GM15510 (cell line): ENCODE data around the gene SH2D7.

Source experiments
- POLR2A ChIP-seq: IDR thresholded peaks from 3 replicates; pipeline ENCODE4 v1.6.1; 2011; ENCODE audit warnings: borderline replicate concordance; ENCODE audit not compliant: insufficient read length; ENCODE audit errors: extremely low read depth

Gene SH2D7

DNA sequence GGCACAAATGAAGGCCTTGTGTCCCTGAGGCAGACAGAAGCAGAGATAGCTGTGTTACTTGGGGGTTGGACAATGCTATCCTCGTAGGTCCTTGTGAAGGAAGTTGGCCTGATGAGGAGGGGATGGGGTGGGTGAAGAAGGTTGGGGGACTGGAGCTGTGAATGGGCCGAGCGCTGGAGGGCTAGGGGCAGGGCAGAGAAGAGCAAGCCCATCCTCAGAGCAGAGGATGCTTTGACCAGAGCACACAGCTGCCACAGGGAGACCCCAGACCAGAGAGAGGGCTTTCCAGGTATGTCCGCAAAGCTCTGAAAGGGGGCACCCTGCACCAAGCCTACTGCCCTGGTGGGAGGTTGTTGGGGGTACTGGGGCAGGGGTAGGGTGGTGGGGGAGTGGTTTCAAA is 9.2 kb upstream of the SH2D7 start:
- no peak for TF ChIP-seq POLR2A

DNA sequence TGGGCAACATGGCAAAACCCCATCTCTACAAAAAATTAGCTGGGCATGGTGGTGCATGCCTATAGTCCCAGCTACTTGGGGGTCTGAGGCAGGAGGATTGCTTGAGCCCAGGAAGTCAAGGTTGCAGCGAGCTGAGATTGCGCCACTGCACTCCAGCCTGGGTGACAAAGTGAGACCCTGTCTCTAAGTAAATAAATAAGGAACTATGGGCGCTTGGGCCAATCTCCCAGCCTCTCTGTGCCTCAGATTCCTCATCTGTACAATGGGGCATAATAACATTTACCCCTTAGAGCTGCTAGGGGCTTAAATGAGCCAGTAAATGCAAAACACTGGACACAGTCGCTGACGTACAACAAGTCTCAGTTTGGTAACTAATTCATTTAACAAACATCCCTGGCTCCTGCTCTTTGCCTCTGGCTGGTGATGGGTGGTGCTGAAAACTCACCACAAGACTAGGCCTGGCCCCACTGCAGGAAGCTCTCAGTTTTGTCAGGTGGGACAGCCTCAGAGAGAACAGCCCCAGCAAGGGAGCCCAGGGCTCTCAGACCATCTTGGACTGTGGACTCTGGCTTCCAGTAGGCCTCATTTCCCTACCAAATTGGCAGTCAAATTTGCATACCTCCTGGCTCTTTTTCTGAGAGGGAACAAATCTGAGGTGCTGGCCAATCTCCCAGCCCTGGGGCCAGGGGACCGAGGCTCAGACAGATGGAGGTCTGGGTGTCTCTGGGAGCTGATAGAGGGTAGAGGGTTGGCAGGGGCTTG is 8.5 kb upstream of the SH2D7 start:
- TF ChIP-seq POLR2A: no peak

DNA sequence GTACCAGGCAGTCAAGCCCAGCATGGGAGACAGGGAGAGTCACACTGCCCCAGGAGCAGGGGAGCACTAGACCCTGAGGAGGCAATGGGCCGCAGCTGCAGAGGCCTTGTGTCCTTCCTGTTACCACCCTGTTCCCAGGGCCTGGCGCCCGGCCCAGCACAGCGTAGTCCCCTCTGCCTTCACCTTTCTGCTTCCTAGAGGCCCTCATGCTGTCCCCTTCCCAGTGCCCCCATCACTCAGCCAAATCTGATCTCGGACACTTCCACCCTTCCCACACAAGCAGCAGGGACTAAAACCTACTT is 8.0 kb upstream of the SH2D7 start:
- TF ChIP-seq POLR2A: no peak

DNA sequence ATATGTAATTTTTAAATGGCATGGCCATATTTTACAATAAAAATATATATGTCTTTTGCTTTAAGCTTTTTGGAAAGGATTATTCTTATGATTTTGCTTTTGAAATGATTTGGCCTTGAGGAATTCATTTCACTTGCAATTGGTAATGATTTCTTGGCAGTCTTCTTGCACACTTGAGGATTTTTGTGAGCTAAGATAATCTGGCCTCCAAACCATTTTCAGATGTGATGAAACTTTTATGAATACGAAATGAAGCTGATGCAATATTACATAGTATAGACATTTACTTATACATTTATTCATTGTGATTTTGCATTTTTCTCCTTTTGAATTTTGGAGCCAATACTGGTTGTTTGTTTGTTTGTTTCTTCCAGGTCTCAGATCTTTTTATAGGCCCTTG is 6.4 kb upstream of the SH2D7 start:
- TF ChIP-seq POLR2A: no peak

DNA sequence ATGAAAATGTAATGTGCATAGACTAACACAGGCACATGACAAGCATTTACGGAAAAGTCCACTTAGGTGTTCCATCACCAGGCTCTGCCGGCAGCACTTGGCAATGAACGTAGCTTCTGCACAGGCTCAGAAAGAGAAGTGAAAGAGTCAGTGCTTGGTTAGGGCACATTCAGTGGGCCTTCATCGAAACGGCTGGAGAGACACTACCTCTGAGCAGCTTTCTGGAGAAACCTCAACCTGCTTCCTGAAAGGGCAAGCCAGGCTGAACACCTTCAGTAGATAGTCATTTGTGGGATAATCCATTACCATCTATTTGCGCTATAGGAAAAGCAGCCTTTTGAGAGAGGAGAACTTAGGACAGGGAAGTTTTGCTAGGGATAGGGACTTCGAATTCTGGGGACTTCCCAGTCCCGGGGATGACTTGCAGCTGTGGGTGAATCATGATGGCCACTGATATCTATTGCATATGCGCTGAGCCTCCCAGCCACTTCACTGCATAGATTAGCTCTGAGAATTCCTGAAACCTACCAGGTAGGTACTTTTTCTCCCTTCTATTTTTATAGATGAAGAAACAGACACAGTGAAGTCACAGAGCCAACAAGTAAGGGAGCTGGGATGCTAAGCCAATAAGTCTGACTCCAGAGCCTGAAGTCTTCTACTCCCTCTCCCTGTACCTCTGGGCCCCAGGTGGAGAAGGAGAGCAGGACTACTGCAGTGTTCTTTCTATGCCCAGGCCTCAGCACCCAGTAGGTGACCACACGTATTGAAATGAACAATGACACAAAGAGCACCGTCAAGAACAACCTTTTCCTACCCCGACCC is 4.2 kb upstream of the SH2D7 start:
- TF ChIP-seq POLR2A: no peak

DNA sequence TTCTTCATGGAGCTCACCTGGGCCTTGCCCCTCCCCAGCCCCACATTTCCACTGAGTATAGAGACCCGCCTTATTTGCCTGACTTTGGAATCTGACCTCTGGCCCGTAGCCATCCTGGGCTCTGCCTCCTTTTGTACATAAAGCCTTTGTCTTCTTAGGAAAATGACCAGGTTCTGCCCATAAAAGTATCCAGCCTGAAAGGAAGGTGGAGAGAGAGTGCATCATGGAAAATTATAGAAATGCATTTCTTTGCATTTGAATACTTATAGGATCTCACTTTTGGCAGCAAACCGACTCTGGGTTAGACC is 3.6 kb upstream of the SH2D7 start:
- TF ChIP-seq POLR2A: no peak

DNA sequence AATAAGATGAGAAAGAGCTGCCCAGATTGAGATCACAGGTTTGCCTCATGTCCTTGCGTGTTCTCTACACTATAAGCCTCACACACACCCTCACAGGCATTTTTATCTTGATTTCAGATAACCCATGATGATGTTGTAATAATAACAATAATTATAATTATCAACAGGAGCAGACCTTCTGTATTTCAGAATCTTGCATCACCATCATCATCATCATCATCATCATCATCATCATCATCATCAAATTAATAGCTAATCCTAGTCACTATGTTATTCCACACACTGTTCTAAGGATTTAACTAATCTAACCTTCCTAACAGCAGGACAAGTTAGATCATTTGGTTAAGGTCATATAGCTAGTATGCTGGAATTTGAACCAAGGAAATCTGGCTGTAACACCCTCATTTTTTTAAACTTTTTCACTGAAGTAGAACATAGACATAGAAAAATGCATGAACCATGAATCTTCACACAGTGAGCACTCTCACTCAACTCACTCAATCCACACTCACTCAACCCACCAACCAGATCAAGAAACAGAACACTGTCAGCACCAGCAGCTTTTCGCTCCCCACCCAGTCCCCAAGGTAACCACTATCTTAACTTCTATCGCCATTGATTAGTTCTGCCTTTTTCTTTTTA is 1.8 kb upstream of the SH2D7 start:
- no peak for TF ChIP-seq POLR2A

DNA sequence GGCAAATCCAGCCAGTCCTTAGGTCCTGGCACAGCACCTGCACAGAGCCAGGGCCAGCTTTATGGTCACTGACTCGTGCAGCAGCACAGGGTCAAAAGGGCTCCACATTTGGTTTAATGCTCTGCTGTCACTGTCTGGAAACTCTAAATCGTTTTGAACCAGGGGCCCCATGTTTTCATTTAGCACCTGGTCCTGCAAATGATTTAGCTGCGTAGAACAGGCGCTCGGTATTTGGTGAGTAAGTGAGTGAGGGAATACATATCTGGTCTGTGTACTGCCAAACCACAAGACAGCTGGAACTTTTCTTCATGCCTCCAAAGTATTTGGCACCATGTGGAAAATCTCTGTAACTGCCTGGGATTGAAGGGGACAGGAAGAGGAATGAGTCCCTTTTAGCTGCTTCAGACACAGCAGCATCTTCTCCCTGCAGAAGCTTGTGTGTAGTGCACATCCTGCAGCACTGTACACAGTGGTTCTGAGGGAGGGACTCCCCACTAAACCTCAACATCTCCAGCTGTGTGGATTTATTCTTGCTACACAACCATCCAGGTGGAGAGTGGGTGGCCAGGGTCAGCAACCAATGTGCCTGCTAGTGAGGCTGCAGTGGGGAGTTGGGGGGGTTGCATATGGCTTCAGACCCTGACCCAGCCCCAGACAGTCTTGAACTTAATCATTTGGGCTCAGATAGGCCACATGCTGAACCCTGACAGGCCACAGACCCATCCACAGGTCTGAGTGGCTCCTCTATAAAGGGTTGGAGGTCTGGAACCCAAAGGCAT is 1.1 kb downstream of the SH2D7 start:
- no peak for TF ChIP-seq POLR2A

DNA sequence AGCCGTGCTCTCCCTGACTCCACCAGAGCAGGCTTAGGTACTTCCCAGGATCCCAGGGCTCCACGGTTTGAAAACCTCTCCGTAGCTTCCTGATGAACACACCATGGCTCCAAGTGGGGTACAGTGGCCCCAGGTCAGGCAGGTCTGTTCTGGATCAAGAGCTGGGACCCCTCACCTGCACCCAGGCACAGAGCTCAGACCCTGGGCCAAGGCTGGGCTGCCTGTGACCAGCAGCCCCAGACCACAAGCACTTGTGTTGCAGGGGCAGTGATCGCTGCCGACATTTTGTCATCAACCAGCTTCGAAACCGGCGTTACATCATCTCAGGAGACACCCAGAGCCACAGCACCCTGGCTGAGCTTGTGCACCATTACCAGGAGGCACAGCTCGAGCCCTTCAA is 5.3 kb downstream of the SH2D7 start:
- no peak for TF ChIP-seq POLR2A

DNA sequence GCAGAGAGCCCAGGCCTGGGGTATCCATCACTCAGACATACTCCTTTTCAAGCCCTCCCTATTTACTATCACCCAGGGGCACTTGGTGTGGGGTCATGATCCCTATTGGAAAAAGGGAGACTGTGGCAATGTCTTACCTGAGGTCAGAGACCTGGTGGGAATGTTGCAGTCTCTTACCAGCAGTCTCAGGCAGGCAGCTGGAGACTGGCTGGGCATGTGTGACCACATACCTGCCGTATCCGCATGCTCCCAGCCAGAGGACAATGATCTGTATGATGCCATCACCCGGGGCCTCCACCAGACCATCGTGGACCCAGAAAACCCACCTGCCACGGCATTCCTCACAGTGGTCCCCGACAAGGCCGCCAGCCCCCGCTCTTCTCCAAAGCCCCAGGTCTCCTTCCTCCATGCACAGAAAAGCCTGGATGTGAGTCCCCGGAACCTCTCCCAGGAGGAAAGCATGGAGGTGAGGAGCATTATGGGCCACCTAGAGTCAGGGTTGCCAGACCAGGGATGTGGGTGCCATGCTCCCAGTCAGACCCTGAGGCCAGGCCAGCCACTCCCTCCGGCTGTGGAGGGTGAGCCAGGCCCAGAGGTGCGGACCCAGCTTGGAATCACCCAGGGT is 5.9 kb downstream of the SH2D7 start:
- no peak for TF ChIP-seq POLR2A

DNA sequence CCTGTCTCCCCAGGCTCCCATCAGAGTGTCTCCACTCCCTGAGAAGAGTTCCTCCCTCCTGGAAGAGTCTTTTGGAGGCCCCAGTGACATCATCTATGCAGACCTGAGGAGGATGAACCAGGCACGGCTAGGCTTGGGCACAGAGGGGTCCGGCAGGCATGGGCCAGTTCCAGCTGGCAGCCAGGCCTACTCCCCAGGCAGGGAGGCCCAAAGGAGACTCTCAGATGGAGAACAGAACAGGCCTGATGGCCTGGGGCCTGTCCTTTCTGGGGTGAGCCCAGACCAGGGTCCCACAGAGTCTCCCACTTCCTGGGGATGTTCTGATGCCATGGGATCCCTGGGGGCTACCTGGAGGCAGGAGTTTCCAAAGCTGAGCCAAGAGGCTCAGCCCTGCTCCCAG is 8.5 kb downstream of the SH2D7 start:
- no peak for TF ChIP-seq POLR2A

DNA sequence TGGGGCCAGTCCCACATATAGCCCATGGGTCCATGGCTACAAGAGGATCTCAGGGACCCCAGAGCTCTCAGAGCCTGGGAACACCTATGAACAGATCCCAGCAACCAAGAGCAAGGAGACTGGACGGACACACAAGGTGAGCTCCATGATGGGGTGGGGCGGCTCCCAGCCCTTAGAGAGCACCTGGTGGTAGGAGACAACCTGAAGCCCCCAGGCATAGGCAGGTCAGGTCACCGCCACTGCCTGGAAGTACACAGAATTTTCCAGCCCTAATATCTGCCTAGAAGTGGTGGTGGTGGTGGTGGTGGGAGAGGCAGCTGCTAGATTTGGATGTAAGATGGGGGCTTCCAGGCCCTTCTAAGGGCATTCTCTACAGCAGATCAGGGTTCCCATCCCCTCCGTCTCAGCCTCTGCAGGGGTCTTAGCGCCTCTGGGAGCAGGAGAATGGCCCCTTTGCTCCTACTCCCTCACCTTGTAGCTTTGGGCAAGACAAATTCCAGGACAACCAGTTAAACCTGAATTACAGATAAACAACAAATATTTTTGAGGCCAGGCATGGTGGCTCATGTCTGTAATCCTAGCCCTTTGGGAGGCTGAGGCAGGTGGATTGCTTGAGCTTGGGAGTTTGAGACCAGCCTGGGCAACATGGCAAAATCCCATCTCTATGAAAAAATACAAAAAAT is 9.2 kb downstream of the SH2D7 start:
- TF ChIP-seq POLR2A: no peak

DNA sequence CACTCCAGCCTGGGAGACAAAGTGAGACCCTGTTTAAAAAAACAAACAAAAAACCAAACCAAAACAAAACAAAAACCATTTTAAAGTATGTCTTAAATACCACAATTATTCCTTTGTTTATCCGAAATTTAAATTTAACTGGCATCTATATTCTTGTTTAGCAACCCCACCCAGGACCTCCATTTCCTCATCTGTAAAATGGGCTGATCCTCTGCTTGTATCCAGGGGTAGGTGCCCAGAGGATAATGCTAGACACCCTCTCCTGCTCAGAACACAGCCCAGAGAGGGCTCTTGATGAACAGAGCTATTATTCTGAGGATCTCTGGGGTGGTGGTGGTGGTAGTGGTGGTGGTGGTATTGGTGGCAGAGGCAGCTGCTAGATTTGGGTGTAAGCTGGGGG is 9.8 kb downstream of the SH2D7 start:
- no peak for TF ChIP-seq POLR2A

DNA sequence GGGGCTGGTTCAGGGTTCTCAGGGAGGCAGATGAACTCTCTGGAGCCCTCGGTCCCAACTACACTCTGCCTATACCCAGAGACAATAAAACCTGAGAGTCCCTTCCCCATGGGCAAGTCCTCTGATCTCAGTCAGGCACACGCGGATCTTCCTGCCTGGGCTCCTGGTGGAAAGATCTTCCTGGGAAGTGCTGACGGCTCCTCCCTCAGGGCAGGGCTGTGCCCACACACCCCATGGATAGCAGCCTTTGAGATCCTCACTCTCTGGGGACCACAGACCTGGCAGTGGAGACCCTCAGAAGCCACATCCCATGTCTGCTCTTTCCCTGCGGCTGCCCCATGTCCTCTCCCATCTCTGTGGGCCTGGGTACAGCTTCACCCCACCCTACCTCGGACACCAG is 10.4 kb downstream of the SH2D7 start:
- TF ChIP-seq POLR2A: no peak
